ENCODE measurements around the gene CHID1. TPM values are rescaled to one million over a fixed set of nuclear protein-coding genes. Genes with fewer than 3 reads are reported as not detected.

The CHID1 gene
- polyA plus RNA-seq (ENCODE audit: insufficient read length) = 100 TPM
- long read RNA-seq, donor 1, transcript CHID1-206 (3 exons, 553 nt) = minor isoform, 5 of 47 reads
- long read RNA-seq, donor 1, transcript CHID1-201 (13 exons, 3,374 nt) = major isoform, 25 of 47 reads
- long read RNA-seq, donor 1, partial matches to known transcripts = 11 of 47 reads
- long read RNA-seq, donor 1, other reads (novel, unspliced or antisense) = 0 of 47 reads
- long read RNA-seq, donor 2, transcript CHID1-203 (14 exons, 1,477 nt) = minor isoform, 5 of 38 reads
- long read RNA-seq, donor 2, transcript CHID1-201 (13 exons, 3,374 nt) = major isoform, 20 of 38 reads
- long read RNA-seq, donor 2, partial matches to known transcripts = 7 of 38 reads
- long read RNA-seq, donor 2, other reads (novel, unspliced or antisense) = 0 of 38 reads
- long read RNA-seq, donor 3, transcript CHID1-201 (13 exons, 3,374 nt) = major isoform, 17 of 45 reads
- long read RNA-seq, donor 3, partial matches to known transcripts = 22 of 45 reads
- long read RNA-seq, donor 3, other reads (novel, unspliced or antisense) = 0 of 45 reads
- long read RNA-seq, donor 4, partial matches to known transcripts = 0 of 3 reads
- long read RNA-seq, donor 4, other reads (novel, unspliced or antisense) = 0 of 3 reads
- long read RNA-seq, donor 5, transcript CHID1-203 (14 exons, 1,477 nt) = minor isoform, 16 of 105 reads
- long read RNA-seq, donor 5, transcript CHID1-201 (13 exons, 3,374 nt) = major isoform, 40 of 105 reads
- long read RNA-seq, donor 5, partial matches to known transcripts = 43 of 105 reads
- long read RNA-seq, donor 5, other reads (novel, unspliced or antisense) = 0 of 105 reads
- long read RNA-seq, donor 6, transcript CHID1-201 (13 exons, 3,374 nt) = major isoform, 28 of 78 reads
- long read RNA-seq, donor 6, transcript CHID1-206 (3 exons, 553 nt) = minor isoform, 5 of 78 reads
- long read RNA-seq, donor 6, partial matches to known transcripts = 40 of 78 reads
- long read RNA-seq, donor 6, other reads (novel, unspliced or antisense) = 0 of 78 reads
- long read RNA-seq, donor 7, transcript CHID1-203 (14 exons, 1,477 nt) = minor isoform, 8 of 77 reads
- long read RNA-seq, donor 7, transcript CHID1-201 (13 exons, 3,374 nt) = major isoform, 35 of 77 reads
- long read RNA-seq, donor 7, partial matches to known transcripts = 26 of 77 reads
- long read RNA-seq, donor 7, other reads (novel, unspliced or antisense) = 5 of 77 reads
- long read RNA-seq, donor 8, transcript CHID1-201 (13 exons, 3,374 nt) = major isoform, 7 of 15 reads
- long read RNA-seq, donor 8, partial matches to known transcripts = 0 of 15 reads
- long read RNA-seq, donor 8, other reads (novel, unspliced or antisense) = 0 of 15 reads

DNA sequence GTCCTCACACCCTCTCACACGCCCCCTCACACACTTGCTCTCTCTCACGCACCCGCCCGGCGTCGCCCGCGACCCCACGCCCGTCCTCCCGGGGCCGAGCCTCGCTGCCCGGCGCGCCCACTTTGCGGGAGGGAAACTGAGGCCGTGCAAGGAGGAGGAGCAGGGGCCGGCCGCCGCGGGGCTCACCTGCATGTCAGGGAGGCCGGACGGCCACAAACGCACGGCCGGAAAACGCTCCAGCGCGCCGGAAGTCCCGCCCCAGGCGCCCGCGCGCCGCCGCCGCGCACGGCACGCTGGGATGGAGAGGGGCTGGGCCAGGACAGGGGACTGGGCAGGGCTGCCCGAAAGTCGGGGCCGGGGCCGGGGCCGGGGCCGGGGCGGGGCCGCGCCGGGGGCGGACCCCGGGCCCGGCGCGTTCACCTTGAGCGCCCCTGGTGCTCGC, at the start of gene CHID1:
CHID1 (minus strand) TSS at position 222 of the 442 bp plus-strand sequence. CDS start 5,994 bp downstream, outside the sequence.
- peak; percentile 85 for DNase-seq

- no peak for DNase-seq
These were observed 49.0 kb upstream of the CHID1 start for GRCh38 chr11:959608-960007.

DNA sequence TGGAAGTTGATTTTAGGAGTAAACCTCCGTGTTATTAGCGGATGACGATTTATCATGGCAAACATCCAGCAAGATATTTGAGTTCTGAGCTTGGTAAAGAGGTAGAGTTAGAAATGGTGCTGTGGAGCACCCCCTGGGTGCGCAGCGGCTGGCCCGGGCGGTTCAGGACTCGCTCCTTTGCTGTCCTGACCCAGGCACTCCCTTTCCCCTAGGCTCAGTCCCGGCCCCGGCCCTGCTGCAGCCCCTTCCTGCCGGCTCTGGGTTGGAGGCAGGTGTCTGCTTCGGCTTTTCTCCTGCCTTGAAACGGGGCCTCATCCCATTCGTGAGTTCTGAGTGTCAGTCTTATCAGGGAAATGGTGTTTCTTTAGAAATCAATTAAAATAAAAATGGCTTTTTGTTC, 48.4 kb upstream of the CHID1 start:
- no peak for DNase-seq

- no peak for DNase-seq
These were observed 47.5 kb upstream of the CHID1 start for GRCh38 chr11:958101-958500.

DNA sequence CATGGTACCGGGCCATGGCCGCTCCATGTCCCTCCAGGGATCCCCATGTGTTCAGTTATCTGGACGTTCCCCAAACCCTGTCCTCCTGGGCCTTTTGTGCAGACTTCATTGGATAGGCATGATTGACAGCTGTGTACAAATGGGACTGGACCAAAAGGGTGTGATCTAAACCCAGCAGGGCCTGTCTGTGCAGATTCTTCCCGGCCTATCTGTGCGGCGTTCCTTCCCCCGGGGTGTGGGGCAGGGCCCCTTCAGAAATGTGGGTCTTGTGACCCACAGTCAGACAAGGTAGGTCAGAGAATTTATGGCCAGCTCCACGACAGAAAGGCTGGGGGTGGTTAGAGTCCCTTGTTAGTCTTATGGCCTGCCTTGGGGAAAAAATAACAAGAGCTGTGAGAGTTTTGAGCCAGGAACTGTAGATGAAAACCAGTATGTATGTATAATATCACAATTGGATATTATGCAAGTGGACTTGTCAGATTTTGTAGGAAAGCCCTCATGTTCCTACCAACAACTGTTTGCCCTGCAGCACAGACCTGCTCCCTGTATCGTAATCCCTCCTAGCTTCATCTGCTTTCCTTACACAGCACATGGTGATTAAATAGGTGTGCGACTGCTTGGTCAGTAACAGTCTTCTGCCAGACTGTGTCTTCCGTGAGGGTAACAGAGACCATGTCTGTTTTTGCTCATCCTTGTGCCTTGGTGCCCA, 46.8 kb upstream of the CHID1 start:
- no peak for DNase-seq

- no peak for DNase-seq
These were observed 44.8 kb upstream of the CHID1 start for GRCh38 chr11:955154-956063.

DNA sequence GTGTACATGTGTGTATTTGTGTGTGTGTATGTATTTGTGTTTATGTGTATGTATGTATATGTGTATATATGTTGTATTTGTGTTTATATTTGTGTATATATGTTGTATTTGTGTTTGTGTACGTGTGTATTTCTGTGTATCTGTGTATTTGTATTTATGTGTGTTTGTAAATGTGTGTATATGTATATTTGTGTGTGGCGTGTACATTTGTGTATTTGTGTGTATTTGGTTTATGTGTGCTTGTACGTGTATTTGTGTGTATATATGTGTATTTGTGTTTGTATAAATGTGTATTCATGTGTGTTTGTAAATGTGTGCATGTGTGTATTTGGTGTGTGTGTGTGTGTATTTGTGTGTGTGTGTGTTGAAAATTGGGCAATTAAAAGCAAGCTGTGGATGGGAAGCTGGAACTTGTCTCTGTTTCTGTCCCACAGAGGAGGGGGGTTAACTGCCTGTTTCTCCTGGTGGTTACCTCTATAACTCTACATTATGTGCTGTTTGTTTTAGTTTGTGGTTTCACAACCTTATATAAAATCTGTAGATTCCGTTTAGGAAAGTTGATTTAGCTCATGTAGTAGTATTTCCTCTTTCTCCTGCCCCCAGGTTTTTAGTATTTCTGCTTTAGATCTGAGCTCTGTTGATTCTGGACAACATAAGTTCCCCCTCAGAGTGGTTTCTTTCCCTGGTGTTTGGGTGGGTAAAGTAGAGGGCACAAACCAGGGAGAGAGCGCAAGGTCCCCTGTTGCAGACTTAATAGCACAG, 44.0 kb upstream of the CHID1 start:
- no peak for DNase-seq

DNA sequence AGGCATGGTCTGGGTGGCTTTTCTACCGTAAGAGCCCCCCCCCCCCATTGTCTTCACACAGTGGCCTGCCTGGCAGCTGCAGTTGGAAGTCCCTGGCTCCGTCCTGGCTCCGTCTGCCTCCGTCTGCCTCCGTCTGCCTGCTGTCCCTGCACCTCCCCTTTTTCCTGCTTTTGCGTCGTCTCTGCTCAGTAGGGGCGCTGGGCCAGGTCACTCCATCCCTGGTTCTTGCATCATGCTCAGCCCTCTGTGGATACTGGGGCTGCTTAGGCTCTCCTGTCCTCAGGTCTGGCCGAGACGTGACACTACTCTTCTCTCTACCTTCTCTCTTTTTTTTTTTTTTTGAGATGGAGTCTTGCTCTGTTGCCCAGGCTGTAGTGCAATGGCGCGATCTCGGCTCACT, 42.9 kb upstream of the CHID1 start:
- no peak for DNase-seq

GRCh38 chr11:952406-953385, 42.1 kb upstream of the CHID1 start:
- peak; percentile 74 for DNase-seq

DNA sequence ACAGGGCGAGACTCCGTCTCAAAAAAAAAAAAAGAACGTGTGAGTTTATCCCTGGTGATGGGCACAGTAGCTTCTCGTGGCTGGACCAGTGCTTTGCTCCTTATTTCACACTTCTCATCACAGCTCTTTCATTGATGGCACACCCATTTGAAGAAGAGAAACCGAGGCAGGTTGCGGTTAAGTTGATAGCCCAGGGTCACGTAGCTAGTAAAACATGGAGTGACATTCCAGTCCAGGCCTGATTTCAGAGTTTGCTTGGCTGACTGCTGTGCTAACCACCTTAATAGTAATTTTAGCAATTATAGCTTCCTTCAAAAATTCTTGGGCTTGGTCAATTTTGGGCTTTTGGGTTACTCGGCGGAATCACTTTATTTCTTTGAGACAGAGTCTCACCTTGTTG, 40.9 kb upstream of the CHID1 start:
- no peak for DNase-seq

GRCh38 chr11:947744-948143, 37.1 kb upstream of the CHID1 start:
- no peak for DNase-seq

DNA sequence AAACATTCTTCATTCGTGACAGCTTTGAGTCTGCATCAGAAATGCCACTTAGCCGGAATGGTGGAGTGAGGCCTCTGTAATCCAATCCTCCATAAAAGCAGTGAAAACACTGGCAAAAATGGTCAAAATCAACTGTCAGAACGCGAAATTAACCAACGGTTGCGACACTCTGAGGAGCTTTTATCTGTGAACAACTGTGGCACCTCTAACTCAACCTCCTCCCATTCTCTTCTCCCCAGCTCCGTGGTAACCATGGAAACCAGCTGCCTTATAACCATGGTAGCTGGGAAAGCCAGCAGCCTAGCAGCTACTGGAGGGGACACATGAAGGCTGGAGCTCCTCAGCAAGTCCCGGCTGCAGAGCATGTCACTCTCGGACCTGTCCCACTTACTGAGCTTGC, 35.4 kb upstream of the CHID1 start:
- DNase-seq = peak; percentile 69

DNA sequence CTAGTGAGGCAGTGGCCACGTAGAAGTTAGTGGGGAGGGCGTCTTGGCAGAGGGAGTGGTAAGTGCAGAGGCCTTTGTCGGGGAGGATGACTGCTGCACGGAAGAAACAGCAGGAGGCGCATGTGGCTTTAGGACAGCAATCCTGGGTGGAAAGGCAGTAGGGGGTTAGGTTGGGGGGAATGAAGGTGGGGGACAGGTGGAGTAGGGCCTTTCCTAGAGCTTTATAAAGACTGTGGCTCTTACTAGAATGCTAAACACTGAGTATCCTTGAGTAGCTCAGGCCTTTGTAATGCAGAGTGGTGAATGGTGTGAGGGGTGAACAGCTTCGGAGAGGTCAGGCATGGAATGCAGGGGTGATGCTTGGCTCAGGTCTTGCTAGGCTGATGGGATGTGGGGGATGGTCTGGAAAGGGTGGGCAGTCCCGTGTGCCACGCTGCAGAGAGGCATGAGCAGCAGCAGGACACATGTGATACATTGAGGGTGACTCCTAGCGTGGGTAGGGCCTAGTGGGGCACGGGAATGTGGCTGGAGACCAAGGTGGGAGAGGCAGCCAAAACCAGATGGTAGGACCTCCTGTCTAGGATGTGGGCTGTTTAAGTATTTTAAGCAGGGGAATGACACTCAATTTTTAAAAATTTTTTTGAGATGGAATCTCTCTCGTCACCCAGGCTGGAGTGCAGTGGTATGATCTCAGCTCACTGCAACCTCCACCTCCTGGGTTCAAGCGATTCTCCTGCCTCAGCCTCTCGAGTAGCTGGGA, 34.3 kb upstream of the CHID1 start:
- no peak for DNase-seq

GRCh38 chr11:942823-943222, 32.2 kb upstream of the CHID1 start:
- no peak for DNase-seq

GRCh38 chr11:940496-941135, 30.0 kb upstream of the CHID1 start:
- DNase-seq = no peak

DNA sequence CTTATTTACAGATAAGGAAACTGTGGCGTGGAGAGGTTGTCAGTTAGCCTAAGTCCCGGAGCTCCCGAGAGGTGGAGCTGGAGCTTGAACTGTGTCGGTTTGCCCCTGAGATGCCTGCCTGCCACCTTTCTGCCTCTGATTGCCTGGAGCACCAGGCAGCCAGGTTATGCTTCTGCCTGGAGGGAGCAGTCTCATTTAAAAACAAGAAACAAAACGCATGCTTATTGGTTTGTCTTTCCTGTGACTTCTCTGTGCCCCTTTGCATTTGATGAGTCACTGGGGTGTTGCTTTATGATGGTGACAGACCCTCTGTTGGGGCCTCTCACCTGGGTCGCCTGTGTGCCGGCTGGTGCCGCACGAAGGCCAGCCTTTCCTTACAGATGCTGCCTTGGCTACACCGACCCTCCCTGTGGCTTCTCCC, 27.2 kb upstream of the CHID1 start:
- no peak for DNase-seq

DNA sequence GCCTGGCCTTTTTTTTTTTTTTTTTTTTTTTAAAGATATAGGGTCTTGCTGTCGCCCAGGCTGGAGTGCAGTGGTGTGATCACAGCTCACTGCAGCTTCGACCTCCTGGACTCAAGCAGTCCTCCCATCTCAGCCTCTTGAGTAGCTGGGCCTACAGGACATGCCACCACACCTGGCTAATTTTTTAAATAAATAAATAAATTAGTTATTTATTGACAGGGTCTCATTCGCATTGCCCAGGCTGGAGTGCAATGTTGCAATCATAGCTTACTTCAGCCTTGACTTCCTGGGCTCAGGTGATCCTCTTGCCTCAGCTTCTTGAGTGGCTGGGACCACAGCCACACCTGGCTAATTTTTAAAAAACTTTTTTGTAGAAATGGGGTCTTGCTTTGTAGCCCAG, 25.6 kb upstream of the CHID1 start:
- no peak for DNase-seq

Measured in left kidney (tissue), 8 donors.